Stimulated activated CD4-positive, alpha-beta T cell treated with anti-CD3 and anti-CD28 coated beads, Interleukin-15, amount 100 ng/mL, for 24 hours (primary cell): Measurements from ENCODE around the gene OR51B2.
"Not testable (repeated sequence)": the region's sequence is repeated elsewhere in the genome, so short reads cannot be mapped to it uniquely, and the experiment has no call there.

ENCODE experiments used
- DNase-seq: peaks from one replicate; pipeline ENCODE4 v3.0.0-alpha.2; 2020

OR51B2 gene, protein sequence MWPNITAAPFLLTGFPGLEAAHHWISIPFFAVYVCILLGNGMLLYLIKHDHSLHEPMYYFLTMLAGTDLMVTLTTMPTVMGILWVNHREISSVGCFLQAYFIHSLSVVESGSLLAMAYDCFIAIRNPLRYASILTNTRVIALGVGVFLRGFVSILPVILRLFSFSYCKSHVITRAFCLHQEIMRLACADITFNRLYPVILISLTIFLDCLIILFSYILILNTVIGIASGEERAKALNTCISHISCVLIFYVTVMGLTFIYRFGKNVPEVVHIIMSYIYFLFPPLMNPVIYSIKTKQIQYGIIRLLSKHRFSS

DNA sequence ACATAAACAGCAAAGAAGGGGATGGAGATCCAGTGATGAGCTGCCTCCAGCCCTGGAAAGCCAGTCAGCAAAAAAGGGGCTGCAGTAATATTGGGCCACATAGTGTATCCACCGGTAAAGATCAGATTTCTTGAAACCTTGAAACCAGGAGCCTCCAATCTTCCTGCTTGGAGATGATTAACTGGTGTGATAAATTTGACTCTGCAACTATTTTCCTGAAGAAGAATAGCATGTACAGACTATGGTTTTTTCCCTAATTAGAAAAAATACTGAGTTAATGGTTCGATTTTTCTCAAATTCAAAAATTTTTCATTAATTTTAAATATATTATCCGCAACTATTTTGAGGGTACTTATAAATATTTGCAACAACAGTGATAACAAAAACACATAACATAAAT lies at the start of gene OR51B2:
Gene OR51B2, minus strand, starts transcription at position 101 of the 400 bp plus-strand sequence. Its CDS starts 0 bp downstream, at position 101.
- no peak for DNase-seq

DNA sequence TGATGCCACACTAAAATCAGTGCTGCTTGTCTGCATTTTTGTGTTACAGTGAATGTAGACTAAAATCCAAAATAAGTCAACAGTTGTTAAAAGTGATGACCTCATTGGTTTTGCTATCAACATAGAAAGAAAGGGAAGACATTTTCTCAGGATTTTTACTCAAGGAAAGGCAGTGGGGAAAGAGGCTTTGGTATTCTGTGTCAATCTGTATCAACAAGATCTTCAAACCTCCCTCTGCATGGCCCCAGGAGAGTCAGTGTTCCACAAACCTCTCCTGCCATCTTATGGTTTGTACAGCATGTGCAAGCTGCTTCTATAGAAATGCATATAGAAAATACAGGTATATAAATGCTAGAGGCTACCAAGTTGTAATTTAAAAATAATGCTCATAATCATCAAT lies 45.7 kb upstream of the OR51B2 start:
- no peak for DNase-seq

DNA sequence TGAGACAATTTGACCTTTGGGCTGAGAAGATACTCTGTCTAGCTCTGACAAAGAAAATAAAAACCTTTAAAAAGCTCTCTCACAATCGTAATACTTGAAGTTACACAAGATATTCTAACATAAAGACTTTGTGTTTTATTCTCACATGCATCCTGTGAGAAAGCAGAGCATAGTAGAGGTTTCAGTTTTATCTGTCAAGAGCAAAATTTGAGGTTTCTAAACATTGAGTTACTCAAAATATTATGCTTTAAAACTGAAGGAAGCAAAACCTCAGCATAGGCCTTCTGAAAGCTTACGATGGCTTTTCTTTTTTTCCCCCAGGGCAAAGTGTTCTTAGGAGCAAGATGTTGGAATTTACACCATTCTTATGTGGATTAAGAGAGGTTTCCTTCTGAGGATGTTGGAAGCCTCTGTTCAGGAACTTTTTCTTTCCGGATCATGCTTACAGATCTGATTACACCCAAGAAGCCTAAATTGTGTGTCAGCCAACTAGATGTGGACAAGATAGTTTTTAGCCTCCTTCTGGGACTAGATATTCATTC lies 44.5 kb upstream of the OR51B2 start:
- DNase-seq = no peak

DNA sequence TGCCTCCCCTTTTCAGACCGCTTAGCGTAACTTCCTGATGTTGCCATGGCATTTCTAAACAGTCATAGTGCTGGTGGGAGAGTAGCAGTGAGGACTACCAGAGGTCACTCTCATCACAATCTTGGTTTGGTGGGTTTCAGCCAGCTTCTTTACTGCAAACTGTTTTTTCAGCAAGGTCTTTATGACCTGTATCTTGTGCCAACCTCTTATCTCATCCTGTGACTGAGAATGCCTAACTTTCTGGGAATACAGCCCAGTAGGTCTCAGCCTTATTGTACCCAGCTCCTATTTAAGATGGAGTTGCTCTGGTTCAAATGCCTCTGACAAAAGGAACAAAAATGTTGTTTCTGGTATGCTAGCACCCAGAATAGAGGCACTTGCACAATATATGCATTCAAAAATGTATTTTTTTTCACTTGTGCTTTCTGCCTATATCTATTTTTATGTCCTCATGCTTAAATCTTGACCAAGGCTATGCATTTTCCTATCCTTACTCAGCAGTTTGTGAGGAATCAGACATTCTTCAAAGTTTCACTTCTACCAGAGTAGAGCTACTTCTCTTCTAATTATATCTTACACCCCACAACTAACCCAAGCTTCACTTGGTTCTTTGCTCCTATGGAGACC lies 43.5 kb upstream of the OR51B2 start:
- DNase-seq = no peak

DNA sequence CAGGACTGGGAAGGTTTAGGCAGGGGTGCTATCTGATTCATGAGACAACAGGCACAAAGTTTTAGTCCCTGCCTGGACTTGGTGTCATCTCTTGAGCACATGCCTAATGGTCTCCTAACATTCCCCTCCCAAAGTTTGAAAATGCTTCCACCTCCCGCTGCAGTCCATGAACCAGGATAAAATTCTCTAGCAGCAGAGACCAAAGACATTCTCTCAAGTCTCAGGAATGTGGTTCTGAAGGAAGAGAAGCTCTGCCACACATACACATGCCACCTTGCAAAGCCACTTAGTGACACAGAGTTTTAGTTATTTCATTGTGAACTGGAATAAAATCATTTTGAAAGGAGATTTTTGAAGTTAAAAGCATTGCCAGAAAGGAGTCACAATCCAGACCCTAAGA lies 42.8 kb upstream of the OR51B2 start:
- DNase-seq = no peak

DNA sequence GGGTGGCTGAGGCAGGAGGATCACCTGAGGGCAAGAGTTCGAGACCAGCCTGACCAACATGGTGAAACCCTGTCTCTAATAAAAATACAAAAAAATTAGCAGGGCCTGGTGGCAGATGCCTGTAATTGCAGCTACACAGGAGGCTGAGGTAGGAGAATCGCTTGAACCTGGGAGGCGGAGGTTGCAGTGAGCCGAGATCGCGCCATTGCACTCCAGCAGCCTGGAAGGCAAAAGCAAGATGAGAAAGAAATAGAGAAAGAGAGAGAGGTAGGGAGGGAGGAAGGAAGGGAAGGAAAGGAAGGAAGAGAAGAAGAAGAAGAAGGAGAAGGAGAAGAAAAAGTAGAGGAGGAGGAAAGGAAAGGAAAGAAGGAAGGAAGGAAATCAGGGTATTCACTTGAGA lies 42.3 kb upstream of the OR51B2 start:
- not testable (repeated sequence) for DNase-seq

DNA sequence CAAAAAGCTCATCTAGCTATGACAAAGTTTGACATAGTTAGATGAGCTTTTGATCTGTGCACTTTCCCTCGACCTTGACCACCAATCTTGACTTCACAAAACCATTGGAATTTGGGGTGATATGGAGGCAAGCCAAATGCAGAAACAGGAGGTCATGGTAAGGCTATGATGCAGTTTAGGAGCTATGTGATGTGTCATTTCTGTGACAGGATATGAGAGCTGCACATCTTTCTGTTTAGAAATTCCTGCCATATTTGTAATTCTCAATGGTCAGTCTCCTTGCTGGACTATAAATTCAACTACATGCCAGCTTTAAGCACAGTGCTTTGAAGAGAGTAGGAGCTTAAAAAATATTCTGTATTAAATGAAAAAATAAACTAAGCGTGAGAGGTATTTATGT lies 40.1 kb upstream of the OR51B2 start:
- DNase-seq = no peak

DNA sequence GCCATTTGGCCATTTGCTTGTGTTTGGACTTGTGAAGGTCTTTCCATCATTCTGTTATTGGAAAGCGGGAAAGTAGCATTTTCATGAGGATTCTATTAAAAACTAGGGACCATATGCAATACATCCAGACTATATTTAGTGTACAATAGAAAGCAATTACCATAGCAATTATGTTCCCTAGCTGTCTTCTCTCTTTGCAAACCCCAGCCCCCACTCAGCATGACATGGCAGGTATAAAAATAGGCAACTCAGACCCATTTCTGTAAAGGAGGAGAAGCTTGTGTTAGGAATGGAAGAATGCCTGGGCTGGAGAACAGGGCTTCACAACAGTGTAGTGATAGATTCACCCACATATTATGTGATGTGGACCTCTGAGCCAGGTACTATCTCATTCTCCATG lies 39.6 kb upstream of the OR51B2 start:
- DNase-seq = no peak

DNA sequence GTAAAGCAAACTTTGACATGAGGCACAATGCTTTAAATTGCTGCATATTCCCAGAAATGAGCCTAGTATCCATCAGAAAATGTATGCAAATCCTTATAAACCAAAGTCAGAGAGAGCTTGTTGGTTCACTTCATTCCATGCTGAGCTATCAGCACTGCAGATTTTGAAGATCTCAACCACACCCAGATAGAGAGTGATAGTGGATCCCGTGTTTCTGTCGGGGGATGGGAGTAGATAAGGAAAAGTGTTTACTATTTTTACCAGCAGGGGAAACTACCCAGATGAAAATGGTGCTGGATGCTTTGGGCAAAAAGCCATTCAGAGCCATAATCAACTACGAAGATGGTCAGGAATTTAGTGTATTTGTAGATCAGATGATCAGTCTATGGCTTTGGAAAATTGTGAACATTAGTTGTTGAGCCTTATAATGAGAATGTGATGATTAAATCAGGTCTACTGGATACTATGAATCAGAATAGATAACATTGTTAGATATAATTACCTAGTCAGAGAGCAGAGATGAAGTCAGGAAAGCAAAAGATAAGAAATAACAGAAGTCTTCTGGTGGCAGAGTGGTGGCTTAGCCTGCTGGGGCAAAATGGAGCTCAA lies 38.0 kb upstream of the OR51B2 start:
- no peak for DNase-seq

DNA sequence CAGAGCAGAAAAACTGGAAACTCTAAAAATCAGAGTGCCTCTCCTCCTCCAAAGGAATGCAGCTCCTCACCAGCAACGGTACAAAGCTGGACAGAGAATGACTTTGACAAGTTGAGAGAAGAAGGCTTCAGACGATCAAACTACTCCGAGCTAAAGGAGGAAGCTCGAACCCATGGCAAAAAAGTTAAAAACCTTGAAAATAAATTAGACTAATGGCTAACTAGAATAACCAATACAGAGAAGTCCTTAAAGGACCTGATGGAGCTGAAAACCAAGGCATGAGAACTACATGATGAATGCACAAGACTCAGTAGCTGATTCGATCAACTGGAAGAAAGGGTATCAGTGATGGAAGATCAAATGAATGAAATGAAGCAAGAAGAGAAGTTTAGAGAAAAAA lies 31.9 kb upstream of the OR51B2 start:
- DNase-seq = not testable (repeated sequence)

DNA sequence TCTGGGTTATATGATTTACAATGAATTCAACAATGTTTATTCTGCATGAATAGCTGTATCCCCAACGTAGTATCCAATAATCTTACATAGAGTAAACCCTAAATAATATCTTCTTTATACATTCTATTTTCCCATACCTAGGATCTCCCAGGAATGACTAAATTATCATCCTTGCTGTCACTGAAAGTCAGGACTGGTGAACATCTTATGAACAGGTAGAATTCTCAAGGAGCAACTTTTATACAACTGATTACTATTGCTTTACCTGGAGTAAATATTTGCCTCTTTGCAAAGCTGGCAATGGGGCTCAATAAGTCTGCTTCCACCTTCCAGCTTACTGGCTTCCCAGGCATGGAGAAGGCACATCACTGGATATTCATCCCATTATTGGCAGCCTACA lies 27.1 kb upstream of the OR51B2 start, which contains the start of gene OR51B6:
Gene OR51B6, plus strand, starts transcription at position 301 of the 400 bp plus-strand sequence. Its CDS starts 0 bp downstream, at position 301.
- no peak for DNase-seq

DNA sequence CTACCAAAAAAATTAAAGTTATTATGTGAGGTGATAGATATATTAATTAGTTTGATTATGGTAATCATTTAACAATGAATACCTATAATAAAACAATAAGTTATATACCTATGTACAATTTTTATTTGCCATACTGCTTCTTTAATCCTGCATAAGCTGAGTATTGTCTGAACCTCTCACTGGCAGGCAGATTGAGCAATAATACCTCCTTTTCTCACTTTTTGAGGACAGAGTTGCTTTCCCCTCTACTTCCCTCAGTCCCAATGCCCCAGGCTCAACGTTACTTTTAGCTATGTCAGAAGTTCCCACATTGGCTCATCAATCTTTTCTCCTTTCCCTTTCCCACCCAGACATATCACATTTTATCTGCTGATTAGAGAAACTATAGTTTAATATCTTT lies 25.5 kb upstream of the OR51B2 start:
- DNase-seq = no peak

DNA sequence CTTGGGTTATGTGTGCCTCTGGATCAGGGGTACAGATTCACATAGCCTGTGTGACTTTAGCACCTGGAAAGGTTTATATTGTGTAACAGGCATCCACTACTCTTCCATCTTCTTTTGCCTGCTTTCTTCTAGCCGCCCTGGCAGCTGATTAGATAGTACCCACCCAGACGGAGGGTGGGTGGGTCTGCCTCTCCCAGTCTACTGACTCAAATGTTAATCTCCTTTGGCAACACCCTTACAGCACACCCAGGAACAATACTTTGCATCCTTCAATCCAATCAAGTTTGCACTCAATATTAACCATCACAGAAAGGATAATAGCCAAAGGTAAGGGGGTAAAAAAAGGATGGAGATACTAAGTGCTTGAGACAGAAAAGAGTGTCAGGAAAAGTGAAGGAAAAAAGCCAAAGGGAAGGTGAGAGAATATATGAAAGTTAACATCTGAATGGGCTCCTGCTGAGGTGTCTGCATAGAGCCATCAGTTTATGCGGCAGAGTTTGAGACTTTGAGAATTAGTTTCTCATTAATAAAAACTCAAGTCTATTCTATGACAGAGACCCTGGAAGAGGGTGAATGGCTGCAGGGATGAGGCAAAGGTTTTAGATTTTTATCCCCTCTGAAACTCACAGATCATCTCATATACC lies 24.6 kb upstream of the OR51B2 start:
- no peak for DNase-seq

DNA sequence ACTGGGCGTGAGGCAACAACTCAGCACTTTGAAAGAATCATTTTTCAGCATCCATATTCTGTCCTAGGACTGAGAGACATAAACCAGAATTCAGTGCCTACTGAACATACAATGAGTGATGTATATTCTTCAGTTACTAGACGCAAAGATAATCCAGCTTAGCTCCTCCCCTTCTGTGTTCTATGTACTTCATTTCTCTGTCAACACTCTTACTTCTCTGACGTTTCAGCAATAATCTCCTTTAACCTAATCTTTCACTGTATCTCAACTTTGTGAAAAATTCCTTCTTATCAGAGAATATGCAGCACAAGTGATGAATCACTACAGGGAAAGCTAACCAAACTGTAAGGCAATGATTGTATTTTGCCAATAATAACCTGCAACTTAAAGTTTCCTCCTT lies 21.7 kb upstream of the OR51B2 start:
- DNase-seq = no peak

DNA sequence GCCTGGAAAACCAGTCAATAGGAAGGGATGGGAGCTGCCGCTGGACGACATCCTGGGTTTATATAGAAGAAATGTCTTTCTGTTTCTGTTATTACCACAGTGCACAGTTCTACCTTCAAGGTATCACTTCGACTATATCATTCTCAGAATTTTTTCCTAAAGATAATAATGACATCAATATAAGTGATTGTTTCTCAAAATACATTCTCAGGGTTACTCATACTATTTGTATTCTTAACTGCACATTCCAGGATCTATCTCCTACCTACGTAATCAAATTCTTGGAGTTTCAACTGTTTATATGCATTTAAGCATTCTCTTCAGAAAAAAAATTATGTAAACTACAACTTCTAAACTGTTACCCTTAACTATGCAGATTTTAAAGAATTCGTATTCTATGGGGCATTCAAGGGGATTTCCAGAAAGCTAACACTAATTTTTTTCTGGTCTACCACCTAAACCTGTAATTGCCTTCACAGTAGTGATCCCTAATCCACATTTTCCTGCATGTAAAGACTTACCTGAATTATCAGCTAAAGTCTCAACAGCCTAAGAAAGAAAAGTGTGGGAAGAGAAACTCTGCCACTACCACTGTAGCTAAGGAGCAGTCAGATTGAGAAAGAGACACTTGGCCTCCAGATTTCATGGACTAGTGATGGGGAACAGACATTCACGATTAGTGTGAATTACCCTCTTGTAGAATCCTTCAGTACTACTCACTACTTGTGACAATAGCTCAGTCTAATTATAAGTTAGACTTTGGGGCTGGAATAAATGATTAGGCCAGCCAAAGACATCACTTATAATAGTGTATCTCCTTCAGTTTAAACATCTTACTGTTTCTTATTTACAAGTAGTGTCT lies 19.6 kb upstream of the OR51B2 start, which contains the start of gene OR51B5:
Gene OR51B5, minus strand, starts transcription at position 51 of the 862 bp plus-strand sequence. Its CDS starts 0 bp downstream, at position 51.
- no peak for DNase-seq

DNA sequence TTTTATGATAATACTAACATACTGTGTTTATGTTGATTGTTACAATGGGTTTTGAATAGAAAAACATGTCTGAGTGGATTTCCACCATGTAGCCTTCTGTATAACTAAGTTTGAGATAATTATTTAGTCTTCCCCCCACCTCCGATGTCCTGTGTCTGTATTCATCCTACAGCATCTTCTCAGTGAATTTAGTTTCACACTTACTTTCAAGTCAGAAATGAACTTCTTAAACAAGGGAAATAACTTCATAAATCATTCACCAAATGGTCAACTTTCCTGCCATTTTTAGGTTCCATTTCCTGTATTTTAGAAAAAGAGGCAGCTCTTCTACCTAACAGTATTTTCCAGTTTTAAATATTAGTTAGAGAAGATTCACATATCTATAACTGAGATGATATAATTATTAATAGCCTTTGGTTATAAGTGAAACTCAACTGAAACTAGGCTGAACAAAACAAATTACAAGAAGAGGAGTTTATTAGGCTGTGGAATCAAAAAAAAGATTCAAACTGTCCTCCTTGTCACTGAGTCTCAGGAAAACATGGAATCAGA lies 15.8 kb upstream of the OR51B2 start:
- DNase-seq = no peak

DNA sequence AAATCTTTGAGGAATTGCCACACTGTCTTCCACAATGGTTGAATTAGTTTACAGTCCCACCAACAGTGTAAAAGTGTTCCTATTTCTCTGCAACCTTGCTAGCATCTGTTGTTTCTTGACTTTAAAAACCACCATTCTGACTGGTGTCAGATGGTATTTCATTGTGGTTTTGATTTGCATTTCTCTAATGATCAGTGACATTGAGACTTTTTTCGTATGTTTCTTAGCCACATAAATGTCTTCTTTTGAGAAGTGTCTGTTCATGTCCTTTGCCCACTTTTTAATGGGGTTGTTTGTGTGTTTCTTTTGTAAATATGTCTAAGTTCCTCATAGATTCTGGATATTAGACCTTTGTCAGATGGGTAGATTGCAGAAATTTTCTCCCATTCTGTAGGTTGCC lies 13.2 kb upstream of the OR51B2 start:
- DNase-seq = not testable (repeated sequence)

DNA sequence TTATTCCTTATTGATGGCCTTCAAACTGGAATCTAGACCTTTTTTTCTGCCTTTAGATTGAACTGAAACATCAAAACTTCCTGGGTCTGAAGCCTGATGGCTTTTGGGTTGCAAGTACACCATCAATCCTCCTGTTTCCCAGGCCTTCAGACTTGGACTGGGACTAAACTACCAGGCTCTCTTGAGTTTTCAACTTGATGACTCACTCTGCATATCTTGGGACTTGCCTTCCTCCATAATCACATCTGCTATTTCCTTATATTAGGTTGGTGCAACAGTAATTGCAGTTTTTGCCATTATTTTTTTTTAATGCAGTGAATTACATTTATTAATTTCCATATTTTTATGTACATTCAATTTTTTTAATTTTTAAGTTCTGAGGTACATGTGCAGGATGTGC lies 12.2 kb upstream of the OR51B2 start:
- no peak for DNase-seq

DNA sequence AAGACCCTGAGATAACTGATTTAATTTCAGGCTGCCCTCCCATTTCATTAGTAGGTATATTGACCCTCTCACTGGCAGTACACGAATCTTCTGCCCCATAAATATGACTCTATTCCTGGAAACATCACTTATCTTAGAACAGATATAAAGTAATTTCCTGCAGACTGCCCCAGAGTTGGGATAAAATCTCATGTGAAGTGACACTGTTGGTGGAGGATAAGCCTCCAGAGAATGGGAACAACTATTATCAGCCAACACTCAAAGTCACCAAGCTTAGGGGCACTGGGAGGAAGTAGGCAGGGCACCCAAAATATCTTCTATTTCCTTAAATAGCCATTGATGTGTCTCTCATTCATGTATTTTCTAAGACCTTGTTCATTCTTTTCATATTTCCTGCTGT lies 11.1 kb upstream of the OR51B2 start:
- no peak for DNase-seq

DNA sequence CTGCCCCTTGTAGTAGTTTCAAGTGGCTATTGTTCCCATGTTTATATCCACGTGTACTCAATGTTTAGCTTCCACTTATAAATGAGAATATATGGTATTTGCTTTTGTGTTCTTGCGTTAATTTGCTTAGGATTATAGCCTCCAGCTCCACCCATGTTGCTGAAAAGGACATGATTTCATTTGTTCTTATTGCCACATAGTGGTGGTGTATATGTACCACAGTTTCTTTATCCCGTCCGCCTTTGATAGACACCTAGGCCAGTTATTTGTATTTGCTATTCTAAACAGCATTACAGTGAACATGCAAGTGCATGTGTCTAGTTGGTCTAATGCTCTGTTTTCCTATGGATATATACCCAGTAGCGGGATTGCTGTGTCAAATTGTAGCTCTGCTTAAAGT lies 6.8 kb downstream of the OR51B2 start:
- DNase-seq = no peak

DNA sequence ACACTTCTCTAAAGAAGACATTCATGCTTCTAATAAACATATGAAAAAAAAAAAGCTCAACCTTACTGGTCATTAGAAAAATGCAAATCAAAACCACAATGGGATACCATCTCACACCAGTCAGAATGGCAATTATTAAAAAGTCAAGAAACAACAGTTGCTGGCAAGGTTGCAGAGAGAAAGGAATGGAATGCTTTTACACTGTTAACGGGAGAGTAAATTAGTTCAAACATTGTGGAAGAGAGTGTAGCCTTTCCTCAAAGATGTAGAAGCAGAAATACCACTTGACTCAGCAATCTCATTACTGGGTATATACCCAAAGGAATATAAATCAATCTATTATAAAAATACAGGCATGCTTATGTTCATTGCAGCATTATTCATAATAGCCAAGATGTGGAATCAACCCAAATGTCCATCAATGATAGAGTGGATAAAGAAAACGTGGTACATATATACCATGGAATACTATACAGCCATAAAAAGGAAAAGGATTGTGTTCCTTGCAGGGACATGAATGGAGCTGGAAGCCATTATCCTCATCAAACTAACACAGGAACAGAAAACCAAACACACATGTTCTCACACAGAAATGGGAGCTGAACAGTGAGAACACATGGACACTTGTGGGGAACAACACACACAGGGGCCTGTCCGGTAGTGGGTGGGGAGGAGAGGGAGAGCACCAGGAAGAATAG lies 10.6 kb downstream of the OR51B2 start:
- not testable (repeated sequence) for DNase-seq
